ENCODE measurements around the gene IRGQ.
A peak's percentile ranks its signal among the peaks of the same experiment; 100 is the strongest.
"Not testable (repeated sequence)": the region's sequence is repeated elsewhere in the genome, so short reads cannot be mapped to it uniquely, and the experiment has no call there.

IRGQ gene

DNA sequence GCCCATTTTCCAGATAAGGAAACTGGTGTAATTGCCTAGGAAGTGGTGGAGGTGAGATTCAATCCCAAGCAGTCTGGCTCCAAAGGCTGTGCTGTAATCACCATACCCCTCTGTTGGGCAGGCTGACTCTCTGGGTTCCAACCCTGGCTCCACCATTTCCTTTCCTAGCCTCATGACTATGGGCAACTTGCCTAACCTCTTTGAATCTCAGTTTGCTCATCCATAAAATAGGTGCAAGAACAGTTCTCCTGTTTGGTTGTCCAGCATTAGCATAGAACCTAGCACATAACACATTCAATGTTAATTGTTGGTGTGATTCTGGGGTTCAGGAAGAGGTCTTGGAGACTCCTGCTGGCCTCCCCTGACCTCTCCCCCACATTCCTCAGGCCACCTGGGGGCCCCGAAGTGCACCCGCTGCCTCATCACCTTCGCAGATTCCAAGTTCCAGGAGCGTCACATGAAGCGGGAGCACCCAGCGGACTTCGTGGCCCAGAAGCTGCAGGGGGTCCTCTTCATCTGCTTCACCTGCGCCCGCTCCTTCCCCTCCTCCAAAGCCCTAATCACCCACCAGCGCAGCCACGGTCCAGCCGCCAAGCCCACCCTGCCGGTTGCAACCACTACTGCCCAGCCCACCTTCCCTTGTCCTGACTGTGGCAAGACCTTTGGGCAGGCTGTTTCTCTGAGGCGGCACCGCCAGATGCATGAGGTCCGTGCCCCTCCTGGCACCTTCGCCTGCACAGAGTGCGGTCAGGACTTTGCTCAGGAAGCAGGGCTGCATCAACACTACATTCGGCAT, 2.7 kb upstream of the IRGQ start:
- no peak for DNase-seq (ENCODE audit: low read depth, low spot score)

DNA sequence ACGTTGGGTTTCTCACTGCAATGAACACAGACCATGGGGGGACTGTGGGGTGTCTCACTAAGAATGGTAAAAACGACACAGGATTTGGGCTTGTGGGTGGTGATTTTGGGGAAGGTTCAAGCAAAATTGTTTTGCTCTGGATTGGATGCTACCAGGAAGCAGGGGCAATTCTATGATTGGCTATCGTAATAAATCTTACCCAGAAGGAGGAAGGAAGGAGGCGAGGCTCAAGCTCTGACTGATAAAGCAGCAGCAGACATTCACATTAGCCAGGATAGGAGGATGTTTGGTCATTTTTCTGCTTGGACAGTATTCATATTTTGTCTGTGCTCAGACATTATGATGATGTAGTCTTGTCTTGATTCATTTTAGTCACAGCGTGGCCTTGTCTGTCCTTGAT, 1.9 kb upstream of the IRGQ start:
- no peak for DNase-seq (ENCODE audit: low read depth, low spot score)

DNA sequence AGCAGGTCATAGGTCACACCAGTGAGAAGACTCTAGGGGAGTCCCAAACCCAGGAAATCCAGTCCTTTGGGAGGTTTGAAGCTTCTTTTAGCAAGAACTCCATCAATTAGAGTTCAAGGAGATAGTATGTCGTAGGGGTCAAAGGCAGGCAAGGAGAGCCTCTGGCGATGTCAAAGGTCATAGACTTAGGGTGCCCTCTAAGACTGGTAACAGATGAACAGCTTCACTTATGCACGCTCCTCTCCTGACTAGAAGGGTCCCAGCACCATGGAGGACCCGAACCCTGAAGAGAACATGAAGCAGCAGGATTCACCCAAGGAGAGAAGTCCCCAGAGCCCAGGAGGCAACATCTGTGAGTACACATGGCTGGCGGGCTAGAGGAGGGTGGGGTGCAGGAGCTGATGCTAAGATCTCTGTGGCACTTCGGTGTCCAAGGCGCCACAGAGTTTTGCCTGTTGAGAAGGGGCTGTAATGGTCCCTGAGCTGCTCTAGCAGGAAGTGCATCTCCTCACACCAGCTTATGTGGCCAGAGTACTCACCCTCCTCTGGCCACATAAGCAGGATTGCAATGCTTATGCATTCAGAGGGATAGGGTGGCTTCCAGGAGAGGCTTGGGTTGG, 1.0 kb upstream of the IRGQ start:
- no peak for DNase-seq (ENCODE audit: low read depth, low spot score)

DNA sequence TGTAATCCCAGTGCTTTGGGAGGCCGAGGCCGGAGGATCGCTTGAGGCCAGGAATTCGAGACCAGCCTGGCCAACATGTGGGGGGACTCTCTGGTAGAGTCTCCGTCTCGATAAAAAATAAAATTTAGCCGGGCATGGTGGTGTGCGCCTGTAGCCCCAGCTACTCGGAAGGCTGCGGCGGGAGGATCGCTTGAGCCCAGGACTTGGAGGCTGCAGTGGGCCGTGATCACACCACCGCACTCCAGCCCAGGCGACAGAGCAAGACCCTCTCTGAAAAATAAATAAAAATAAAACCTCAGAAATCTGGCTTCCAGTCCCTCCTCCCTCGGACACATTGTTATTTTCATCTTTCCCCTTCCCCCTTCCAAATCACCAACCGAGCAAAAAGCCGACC, 332 bp downstream of the IRGQ start:
- no peak for DNase-seq (ENCODE audit: low read depth, low spot score)

DNA sequence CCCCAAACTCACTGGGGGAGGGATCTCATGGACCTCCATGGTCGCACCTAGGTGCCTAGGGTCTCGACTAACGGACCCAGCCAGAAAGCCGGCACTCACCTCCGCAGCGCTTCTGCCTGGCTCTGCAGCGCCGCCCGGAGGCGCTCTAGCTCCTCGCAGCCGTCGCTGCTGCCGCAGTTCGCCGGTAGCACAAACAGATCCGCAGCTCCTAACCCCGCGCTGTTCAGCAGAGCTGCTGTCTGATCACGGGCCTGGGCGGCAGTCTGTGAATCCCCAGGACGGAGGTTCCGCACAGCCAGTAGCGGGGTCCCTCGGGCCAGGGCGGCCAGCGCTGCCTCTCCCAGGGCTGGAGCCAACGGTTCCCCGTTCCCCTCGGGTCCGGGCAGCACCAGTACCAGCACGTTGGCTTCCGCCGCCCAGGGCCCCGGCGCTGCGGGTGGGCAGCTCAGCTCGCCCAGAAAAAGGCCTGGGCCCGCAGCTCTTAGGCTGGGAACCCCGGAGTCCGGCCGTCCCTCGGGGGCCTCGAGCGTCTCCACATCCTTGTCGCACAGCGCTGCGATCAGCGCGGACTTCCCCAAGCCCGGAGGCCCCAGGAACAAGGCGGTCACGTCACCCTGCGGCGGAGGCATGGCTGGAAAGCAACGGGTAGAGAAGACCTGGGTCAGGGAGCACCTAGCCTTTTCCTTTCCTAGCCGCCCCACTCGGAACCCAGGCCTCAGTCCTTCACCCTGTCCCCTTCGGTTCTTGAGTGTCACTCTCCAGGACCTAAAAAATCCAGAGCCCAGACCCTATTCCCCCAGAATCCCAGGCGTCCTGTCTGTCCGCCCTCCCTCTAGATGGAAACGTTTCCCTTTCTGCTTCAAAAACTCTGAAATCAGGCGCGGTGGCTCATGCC, 977 bp downstream of the IRGQ start:
- peak; percentile 47 for DNase-seq (ENCODE audit: low read depth, low spot score)

DNA sequence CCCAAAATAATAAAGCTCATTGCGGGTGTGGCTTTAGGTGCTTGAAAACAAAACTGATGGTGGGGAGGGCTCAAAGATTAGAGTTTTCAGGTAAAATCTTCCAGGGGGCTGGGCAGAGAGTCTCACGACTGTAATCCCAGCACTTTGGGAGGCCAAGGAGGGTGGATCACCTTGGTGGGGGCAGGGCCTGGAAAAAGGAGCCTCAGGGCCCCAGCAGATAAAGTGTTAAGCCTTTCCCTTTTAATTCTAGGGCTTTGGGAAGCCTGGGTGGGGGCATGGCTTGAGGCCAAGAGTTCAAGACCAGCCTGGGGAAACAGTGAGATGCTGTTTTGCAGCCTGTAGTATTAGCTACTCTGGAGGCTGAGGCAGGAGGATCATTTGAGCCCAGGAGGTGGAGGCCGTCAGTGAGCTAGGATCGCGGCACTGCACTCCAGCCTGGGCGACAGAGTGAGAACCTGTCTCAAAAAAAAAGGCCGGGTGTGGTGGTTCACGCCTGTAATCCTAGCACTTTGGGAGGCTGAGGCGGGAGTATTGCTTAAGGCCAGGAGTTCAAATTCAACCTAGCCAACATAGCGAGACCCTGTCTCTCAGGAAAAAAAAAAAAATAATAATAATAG, 1.7 kb downstream of the IRGQ start:
- no peak for DNase-seq (ENCODE audit: low read depth, low spot score)

DNA sequence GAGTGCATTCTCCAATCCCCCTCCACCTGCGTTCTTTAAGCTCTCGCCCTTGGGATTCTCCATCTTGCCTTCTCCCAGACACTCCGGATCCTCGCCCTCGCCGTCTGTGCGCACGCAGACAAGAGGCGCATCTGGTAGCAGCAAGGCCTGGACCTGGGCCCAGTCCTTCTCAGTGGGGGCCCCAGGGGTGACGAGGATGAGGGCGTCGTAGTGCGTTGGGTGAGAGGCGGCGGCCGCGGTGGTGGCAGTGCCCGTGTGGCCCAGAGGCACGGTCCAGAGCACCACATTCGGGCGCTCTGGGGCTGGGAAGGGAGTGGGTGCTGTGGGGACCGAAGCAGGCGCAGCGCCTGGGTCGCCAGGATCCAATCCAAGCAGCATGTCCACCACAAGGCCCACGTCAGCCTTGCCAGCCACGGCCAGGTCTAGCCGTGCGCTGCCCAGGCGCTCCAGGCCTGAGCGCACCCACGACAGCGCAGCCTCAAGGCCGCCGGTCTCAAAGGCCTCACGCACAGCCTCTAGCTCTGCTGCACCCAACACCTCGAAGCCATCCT, 3.1 kb downstream of the IRGQ start:
- no peak for DNase-seq (ENCODE audit: low read depth, low spot score)

DNA sequence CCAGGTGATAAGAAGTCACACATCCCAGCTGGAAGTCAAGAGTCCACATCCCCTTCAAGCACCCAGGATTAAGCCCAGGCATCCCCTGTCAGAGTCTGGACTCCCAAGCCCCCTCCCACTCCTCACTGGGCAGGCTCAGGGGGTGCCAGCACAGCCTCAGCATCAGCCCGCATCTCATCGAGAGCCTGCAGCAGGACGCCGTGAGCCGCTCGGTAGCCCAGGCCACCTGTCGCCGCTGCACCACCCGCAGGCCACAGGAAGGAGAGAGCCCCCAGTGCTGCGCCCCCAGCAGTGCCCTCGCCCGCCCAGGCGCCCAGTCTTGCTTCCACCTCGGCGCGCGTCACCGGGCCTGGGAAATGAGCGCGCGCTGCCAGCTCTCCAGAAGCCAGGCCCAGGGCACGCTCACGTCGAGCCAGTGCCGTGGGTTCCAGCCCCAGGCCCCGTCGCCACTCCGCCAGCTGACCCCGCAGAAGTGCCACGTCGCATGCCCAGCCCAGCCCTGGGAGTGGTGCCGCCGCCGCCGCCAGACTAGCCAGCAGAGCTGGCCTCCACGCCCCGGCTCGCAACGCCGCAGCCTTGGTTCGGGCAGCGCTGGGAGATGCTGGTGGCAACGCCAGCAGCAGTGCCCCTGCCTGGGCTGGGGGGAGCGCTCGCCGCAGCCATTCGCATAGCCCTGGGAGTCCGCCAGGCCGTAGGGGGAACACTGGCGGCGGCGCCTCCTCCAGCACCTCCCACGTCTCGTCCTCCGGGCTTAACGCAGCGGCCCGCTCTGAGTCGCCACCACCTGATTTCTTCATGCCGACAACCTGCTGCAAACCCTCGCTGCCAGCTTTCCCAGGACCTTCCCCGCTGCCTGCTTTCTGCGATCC, 3.8 kb downstream of the IRGQ start:
- no peak for DNase-seq (ENCODE audit: low read depth, low spot score)

DNA sequence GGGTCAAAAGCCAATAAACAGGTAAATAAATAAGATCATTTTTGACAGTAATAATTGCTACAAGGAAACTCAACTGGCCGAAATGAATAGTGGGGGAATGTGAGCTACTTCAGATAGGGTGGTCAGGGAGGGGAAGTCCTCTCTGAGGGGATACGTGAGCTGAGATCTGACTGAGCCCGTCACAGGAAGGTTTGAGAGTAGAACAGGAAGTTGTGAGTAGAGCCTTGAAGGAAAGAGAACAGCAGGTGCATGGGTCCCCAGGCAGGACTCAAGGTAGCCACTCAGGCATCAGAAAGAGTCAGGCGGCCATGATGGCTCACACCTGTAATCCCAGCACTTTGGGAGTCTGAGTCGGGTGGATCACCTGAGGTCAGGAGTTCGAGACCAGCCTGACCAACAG, 6.3 kb downstream of the IRGQ start:
- DNase-seq (ENCODE audit: low read depth, low spot score): no peak

DNA sequence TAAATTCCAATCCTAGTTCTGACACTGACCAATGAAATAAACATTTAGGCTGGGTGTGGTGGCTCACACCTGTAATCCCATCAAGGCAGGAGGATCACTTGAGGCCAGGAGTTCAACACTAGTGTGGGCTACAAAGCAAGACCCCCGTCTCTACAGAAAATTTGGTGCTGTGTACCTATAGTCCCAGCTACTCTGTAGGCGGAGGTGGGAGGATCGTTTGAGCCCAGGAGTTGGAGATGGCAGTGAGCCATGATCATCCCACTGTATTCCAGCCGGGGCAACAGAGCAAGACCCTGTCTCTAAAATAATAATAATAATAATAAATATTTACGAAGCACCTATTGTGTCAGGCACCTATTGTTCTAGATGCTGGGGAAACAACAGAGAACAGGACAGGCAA, 6.7 kb downstream of the IRGQ start:
- no peak for DNase-seq (ENCODE audit: low read depth, low spot score)

DNA sequence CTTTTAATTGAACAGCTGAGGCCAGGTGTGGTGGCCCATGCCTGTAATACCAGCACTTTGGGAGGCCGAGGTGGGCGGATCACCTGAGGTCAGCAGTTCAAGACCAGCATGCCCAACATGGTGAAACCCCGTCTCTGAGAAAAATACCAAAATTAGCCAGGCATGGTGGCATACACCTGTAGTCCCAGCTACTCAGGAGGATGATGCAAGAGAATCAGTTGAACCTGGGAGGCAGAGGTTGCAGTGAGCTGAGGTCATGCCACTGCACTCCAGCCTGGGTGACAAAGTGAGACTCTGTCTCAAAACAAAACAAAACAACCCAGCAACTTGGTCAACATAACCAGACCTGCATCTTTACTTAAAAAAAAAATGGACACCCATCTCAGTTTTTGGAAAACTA, 8.9 kb downstream of the IRGQ start:
- not testable (repeated sequence) for DNase-seq (ENCODE audit: low read depth, low spot score)

DNA sequence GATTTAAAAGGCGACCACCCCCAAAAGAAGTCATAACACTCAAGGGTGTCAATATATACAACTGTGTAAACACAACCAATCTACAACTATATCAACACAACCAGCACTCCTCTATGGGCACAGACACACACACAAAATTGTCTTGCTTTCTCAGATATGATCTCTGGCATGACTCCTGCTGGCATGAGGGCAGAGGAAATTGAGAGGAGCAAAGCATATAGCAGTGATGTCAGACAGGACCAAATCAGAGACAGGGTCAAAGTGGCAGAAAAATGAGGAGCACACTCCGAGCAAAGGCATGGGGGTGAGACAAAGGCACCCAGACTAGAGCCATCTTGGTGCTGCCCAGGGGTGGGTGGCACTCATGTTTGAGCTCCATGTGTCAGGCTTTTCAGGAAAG, 9.6 kb downstream of the IRGQ start:
- DNase-seq (ENCODE audit: low read depth, low spot score): no peak

DNA sequence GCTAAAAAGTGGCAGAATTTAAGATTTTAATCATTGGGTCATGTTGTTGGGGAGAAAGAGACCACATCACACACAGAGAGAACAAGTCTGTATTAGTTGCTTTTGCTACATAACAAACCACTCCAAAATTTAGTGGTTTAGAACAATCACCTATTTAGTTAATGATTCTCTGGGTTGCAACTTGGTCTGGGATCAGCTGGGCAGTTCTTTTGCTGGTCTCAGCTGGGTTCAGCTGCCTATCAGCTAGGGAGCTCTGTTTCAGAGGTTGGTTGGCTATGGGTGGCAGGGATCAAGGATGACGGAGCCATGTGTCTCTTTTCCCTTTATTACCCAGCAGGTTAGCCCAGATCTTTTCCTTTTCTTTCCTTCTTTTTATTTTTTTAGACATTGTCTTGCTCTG, 11.4 kb downstream of the IRGQ start:
- DNase-seq (ENCODE audit: low read depth, low spot score): no peak

DNA sequence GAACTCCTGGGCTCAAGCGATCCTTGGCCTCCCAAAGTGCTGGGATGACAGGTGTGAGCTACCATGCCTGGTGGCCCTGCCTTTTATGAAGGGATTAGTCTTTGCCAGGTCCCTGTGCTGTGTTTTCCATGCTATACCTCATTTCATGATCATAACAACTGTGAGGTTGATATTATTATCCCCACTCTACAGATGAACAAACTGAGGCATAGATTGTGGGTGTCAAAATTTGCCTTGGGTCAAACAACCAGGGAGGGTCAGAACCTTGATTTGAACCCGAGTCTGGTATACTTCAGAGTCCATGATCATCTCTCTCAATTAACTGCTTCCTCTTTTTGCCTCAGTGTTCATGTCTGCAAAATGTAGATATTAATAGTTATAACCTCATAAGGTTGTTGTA, 13.4 kb downstream of the IRGQ start:
- DNase-seq (ENCODE audit: low read depth, low spot score): no peak

DNA sequence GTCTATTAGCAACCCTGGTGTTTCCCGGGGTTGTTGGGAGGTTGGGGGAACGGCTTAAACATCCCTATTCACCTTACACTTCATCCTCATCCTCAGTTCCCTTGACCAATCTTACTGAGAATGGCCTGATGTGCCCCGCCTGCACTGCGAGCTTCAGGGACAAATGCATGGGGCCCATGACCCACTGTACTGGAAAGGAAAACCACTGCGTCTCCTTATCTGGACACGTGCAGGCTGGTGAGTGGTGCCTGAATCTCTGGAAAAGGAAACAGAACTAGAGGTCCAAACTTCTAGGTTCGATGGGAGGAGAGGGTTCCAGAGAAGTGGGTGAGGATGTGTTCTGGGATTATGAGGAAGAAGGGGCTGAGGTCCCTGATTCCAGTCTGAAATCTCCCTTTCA, 14.5 kb downstream of the IRGQ start:
- DNase-seq (ENCODE audit: low read depth, low spot score): no peak

DNA sequence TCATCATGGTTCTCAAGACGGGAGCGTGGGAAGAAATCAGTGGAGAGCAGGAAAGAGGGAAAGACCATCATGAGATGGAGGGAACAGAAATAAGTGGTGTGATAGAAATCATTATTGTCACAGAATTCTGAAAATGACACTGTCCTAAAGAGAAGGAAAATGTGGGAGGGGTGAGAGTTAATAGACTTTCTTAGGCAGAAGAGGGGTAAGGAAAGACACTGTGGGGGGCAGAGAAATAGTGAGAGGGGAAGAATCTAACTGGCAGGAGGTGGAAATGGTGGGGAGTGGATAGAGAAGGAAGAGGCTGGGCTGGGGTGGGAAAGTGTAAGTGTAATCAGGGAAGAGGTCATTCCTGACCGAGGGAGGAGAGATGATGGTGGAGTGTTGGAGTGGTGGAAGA, 17.1 kb downstream of the IRGQ start:
- DNase-seq (ENCODE audit: low read depth, low spot score): no peak

DNA sequence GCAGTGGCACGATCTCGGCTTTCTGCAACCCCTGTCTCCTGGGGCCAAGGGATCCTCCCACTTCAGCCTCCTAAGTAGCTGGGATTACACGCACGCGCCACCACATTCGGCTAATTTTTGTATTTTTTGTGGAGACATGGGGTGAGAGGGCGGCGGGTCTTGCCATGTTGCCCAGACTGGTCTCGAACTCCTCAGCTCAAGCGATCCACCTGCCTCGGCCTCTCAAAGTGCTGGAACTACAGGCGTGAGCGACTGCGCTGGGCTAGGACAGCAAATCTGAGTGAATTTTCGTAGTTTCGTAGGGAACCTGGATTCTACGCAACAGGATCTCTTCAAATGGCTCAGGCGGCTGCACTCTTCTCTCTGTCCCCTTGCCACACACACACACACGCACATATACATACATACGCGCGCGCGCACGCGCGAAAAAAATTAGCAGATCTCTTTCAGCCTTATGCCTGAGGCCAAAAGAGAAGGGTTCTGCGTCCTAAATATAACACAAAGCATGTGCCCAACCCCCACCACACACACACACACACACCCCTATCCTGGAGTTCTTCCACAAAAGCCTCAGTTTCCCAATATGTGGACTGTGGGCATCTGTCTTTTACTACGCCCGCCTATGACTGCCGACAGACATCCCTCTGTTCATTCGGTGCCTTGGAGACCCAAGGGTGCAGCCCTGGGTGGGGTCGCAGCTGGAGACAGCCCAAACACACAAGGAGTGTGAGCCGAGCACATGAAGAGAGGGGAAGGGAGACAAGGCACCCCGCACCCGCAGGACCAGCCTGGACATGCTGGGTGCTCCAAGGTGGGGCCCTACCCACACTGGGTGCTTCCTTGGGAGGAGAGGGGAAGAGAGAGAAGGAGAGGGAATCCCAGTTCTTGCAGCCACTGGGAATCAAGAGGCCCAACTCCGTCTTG, 19.7 kb downstream of the IRGQ start:
- no peak for DNase-seq (ENCODE audit: low read depth, low spot score)

DNA sequence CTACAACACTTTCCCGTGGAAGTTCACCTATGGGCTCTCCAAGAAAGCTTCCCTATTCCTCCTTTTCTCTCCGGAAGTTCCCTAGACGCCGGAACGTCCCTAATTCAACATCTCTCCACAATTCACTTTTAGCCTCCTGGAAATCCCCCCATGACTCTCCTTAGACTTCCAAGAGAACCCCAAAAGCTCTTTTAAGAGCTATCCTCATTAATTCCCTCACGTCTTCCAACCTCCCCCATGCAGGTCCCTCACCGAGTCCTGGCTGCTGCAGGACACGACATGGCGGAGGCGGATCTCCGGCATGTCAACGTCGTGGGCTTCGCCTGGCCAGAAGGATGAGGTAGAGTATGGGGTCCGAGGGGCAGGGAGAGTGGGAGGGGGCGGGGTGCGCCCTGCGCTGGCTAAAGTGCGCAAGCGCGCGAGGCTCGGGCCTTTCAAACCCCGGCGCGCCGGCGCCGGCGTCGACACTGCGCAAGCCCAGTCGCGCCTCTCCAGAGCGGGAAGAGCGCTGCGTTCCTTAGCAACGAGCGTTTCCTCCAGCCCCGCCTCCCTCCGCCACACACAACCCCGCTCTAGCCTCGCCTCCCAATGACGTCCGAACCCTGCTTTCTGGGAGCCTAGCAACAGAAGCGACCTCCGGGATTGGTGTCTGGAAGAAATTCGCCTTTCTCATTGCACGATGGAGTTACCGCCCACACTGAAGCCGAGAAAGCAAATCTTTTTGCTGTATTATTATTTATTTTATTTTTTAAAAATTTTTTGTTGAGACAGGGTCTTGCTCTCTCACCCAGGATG, 20.6 kb downstream of the IRGQ start, which contains the start of the genes PINLYP and XRCC1:
Gene PINLYP (plus strand): TSS at position 646 of the 795 bp plus-strand sequence. CDS start 1,391 bp downstream, outside the sequence.
Gene XRCC1 (minus strand): TSS at position 372 of the 795 bp plus-strand sequence. CDS start 69 bp downstream, at position 303.
- peak; percentile 95 for DNase-seq (ENCODE audit: low read depth, low spot score)
